ENCODE data around the gene SH3PXD2A. TPM values are rescaled to one million over a fixed set of nuclear protein-coding genes. Genes with fewer than 3 reads are reported as not detected.

The SH3PXD2A gene
- total RNA-seq, 1 donor from 2014 or later, result 2.3 TPM

- H3K4me3 Mint-ChIP-seq, result no peak overlapping the region
- H3K4me3 ChIP-seq, result no peak overlapping the region
- no peaks in the 10 kb centered on the region for H3K9me3 Mint-ChIP-seq
- H3K4me2 ChIP-seq, result no peak overlapping the region
- no peaks in the 10 kb centered on the region for H4K20me1 ChIP-seq (ENCODE audit: low read depth)
- no peak for TF ChIP-seq CTCF (IDR thresholded peaks at IDR 0.05)
- TF ChIP-seq EZH2 (IDR thresholded peaks at IDR 0.05), result no peak
- no peak for TF ChIP-seq EZH2phosphoT487 (IDR thresholded peaks at IDR 0.05)
- no peak overlapping the region for H2AFZ ChIP-seq (replicated peaks)
- H3F3A ChIP-seq (ENCODE audit: low read depth), result no peaks in the 10 kb centered on the region
- H3K79me2 ChIP-seq (ENCODE audit: low read depth), result no peaks in the 10 kb centered on the region
- H3K27ac Mint-ChIP-seq, result peak overlapping the region; percentile 60
- no peaks in the 10 kb centered on the region for H3K9me3 ChIP-seq (ENCODE audit: low read depth)
- peaks cover 3% of the 10 kb centered on the region for H3K4me1 ChIP-seq
- peaks cover 8% of the 10 kb centered on the region for H3K4me1 Mint-ChIP-seq
- H3K27me3 ChIP-seq, result no peaks in the 10 kb centered on the region
- H3K36me3 ChIP-seq, result no peaks in the 10 kb centered on the region
- H3K36me3 Mint-ChIP-seq, result no peaks in the 10 kb centered on the region
- H3K27me3 Mint-ChIP-seq (ENCODE audit: insufficient read depth, low read depth), result peaks cover 3% of the 10 kb centered on the region
- no peak overlapping the region for H3K27ac ChIP-seq
- DNase-seq (ENCODE audit: low spot score), result no peak
- no peak overlapping the region for H3K9ac ChIP-seq
Observed at GRCh38 chr10:103717341-103718246, 137.8 kb downstream of the SH3PXD2A start.

- no peak overlapping the region for H3K9ac ChIP-seq
- no peak for TF ChIP-seq EZH2 (IDR thresholded peaks at IDR 0.05)
- TF ChIP-seq CTCF (IDR thresholded peaks at IDR 0.05), result no peak
- no peak for TF ChIP-seq EZH2phosphoT487 (IDR thresholded peaks at IDR 0.05)
- H2AFZ ChIP-seq (replicated peaks), result no peak overlapping the region
- no peaks in the 10 kb centered on the region for H3K9me3 Mint-ChIP-seq
- H3K36me3 Mint-ChIP-seq, result no peaks in the 10 kb centered on the region
- no peaks in the 10 kb centered on the region for H3F3A ChIP-seq (ENCODE audit: low read depth)
- no peak overlapping the region for H3K4me2 ChIP-seq
- H3K79me2 ChIP-seq (ENCODE audit: low read depth), result no peaks in the 10 kb centered on the region
- H3K27me3 Mint-ChIP-seq (ENCODE audit: insufficient read depth, low read depth), result peaks cover 3% of the 10 kb centered on the region
- H3K4me1 Mint-ChIP-seq, result peaks cover 8% of the 10 kb centered on the region
- H3K27me3 ChIP-seq, result no peaks in the 10 kb centered on the region
- H3K27ac Mint-ChIP-seq, result no peak overlapping the region
- H4K20me1 ChIP-seq (ENCODE audit: low read depth), result no peaks in the 10 kb centered on the region
- H3K4me3 Mint-ChIP-seq, result no peak overlapping the region
- no peak overlapping the region for H3K4me3 ChIP-seq
- no peak for DNase-seq (ENCODE audit: low spot score)
- H3K36me3 ChIP-seq, result no peaks in the 10 kb centered on the region
- no peaks in the 10 kb centered on the region for H3K9me3 ChIP-seq (ENCODE audit: low read depth)
- H3K4me1 ChIP-seq, result peaks cover 3% of the 10 kb centered on the region
- H3K27ac ChIP-seq, result no peak overlapping the region
Observed at GRCh38 chr10:103716206-103717160, 138.9 kb downstream of the SH3PXD2A start.

- Mint-ChIP-seq H3K27ac (no peak overlapping the region), H3K9me3 (no peaks in the 10 kb centered on the region), H3K4me3 (no peak overlapping the region), H3K4me1 (peaks cover 6% of the 10 kb centered on the region), H3K36me3 (no peaks in the 10 kb centered on the region), H3K27me3 (ENCODE audit: insufficient read depth, low read depth) (peaks cover 3% of the 10 kb centered on the region)
- Histone ChIP-seq H3K79me2 (ENCODE audit: low read depth) (no peaks in the 10 kb centered on the region), H4K20me1 (ENCODE audit: low read depth) (no peaks in the 10 kb centered on the region), H3K4me3 (no peak overlapping the region), H3F3A (ENCODE audit: low read depth) (no peaks in the 10 kb centered on the region), H3K27ac (no peak overlapping the region), H3K9me3 (ENCODE audit: low read depth) (no peaks in the 10 kb centered on the region), H3K36me3 (no peaks in the 10 kb centered on the region), H3K27me3 (no peaks in the 10 kb centered on the region), H3K4me1 (peaks cover 3% of the 10 kb centered on the region), H3K9ac (no peak overlapping the region), H2AFZ (replicated peaks) (no peak overlapping the region), H3K4me2 (no peak overlapping the region)
- TF ChIP-seq EZH2phosphoT487 (IDR thresholded peaks at IDR 0.05), result no peak
- TF ChIP-seq CTCF (IDR thresholded peaks at IDR 0.05), result no peak
- no peak for TF ChIP-seq EZH2 (IDR thresholded peaks at IDR 0.05)
- no peak for DNase-seq (ENCODE audit: low spot score)
Observed at GRCh38 chr10:103715430-103715829, 139.9 kb downstream of the SH3PXD2A start.

Data from neural progenitor cell (in vitro differentiated cells).